Measurements from ENCODE around the gene LRRD1.

LRRD1 gene

DNA sequence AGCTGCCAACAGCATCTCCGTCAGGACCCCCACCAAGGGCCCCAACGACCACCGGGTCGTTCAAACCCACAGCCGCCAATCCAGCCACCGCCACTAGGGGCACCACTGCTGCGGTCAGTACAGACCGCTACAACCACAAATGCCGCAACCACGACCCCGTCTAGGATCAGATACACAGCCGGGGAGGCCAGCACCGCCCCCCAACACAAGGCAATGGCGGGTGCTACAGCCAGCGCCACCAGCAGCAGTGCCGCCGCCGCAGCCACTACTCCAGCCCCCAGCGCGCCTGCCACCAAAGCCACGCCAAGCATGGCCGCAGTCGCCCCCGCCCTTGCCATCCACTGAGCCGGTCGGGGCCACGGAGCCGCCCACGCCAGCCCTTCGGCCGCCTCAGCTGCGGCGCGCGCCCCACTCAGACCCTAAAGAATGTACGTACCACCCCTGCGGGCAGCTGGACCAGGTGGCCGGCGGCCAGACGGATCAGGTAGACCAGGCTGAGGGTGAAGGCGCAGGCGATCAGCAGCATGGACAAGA lies 45.1 kb downstream of the LRRD1 start (continued):
- TF ChIP-seq ZNF600 (tag by site-specific recombination; IDR thresholded peaks at IDR 0.05) (peak; percentile 22; the same call in 1 of the 2 replicates), ZNF585B (tag by site-specific recombination; IDR thresholded peaks at IDR 0.05) (no peak), ZNF660 (tag by site-specific recombination; IDR thresholded peaks at IDR 0.05) (no peak), YY2 (tag by site-specific recombination; IDR thresholded peaks at IDR 0.05) (peak; percentile 82), OVOL3 (tag by site-specific recombination; IDR thresholded peaks at IDR 0.05) (0 out of 2 replicates have a peak, but pooled peaks have one; percentile 44), GLIS1 (tag by site-specific recombination; IDR thresholded peaks at IDR 0.05) (peak; percentile 89), ZEB2 (tag by site-specific recombination; IDR thresholded peaks at IDR 0.05) (peak; percentile 64), SP2 (tag by site-specific recombination; IDR thresholded peaks at IDR 0.05) (peak; percentile 10), ZBTB7A (tag by site-specific recombination; IDR thresholded peaks at IDR 0.05; ENCODE audit: low read depth) (peak; percentile 88), ZNF223 (tag by site-specific recombination; IDR thresholded peaks at IDR 0.05) (no peak), ZNF571 (tag by site-specific recombination; IDR thresholded peaks at IDR 0.05) (no peak), KLF16 (tag by site-specific recombination; IDR thresholded peaks at IDR 0.05) (peak; percentile 30; the same call in 1 of the 2 replicates), BCL11A (tag by site-specific recombination; IDR thresholded peaks at IDR 0.05; ENCODE audit: low read depth) (0 out of 2 replicates have a peak, but pooled peaks have one; percentile 29), KLF8 (tag by site-specific recombination; IDR thresholded peaks at IDR 0.05) (peak; percentile 69; the same call in 1 of the 2 replicates), ZNF791 (tag by site-specific recombination; IDR thresholded peaks at IDR 0.05) (no peak), ZNF184 (tag by site-specific recombination; IDR thresholded peaks at IDR 0.05) (no peak), TRIM28 (IDR thresholded peaks at IDR 0.05; ENCODE audit: borderline replicate concordance, low read length) (0 out of 2 replicates have a peak, but pooled peaks have one; percentile 67), ZNF843 (tag by site-specific recombination; IDR thresholded peaks at IDR 0.05) (peak; percentile 34; the same call in 1 of the 2 replicates)
- TF ChIP-seq, protein P1, sequence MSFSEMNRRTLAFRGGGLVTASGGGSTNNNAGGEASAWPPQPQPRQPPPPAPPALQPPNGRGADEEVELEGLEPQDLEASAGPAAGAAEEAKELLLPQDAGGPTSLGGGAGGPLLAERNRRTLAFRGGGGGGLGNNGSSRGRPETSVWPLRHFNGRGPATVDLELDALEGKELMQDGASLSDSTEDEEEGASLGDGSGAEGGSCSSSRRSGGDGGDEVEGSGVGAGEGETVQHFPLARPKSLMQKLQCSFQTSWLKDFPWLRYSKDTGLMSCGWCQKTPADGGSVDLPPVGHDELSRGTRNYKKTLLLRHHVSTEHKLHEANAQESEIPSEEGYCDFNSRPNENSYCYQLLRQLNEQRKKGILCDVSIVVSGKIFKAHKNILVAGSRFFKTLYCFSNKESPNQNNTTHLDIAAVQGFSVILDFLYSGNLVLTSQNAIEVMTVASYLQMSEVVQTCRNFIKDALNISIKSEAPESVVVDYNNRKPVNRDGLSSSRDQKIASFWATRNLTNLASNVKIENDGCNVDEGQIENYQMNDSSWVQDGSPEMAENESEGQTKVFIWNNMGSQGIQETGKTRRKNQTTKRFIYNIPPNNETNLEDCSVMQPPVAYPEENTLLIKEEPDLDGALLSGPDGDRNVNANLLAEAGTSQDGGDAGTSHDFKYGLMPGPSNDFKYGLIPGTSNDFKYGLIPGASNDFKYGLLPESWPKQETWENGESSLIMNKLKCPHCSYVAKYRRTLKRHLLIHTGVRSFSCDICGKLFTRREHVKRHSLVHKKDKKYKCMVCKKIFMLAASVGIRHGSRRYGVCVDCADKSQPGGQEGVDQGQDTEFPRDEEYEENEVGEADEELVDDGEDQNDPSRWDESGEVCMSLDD (tag by site-specific recombination; IDR thresholded peaks at IDR 0.05) = peak; percentile 4; the same call in 1 of the 2 replicates
- TF ChIP-seq, protein P2, sequence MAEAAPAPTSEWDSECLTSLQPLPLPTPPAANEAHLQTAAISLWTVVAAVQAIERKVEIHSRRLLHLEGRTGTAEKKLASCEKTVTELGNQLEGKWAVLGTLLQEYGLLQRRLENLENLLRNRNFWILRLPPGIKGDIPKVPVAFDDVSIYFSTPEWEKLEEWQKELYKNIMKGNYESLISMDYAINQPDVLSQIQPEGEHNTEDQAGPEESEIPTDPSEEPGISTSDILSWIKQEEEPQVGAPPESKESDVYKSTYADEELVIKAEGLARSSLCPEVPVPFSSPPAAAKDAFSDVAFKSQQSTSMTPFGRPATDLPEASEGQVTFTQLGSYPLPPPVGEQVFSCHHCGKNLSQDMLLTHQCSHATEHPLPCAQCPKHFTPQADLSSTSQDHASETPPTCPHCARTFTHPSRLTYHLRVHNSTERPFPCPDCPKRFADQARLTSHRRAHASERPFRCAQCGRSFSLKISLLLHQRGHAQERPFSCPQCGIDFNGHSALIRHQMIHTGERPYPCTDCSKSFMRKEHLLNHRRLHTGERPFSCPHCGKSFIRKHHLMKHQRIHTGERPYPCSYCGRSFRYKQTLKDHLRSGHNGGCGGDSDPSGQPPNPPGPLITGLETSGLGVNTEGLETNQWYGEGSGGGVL (tag by site-specific recombination; IDR thresholded peaks at IDR 0.05) = peak; percentile 46; the same call in 1 of the 2 replicates
- TF ChIP-seq, protein P3, sequence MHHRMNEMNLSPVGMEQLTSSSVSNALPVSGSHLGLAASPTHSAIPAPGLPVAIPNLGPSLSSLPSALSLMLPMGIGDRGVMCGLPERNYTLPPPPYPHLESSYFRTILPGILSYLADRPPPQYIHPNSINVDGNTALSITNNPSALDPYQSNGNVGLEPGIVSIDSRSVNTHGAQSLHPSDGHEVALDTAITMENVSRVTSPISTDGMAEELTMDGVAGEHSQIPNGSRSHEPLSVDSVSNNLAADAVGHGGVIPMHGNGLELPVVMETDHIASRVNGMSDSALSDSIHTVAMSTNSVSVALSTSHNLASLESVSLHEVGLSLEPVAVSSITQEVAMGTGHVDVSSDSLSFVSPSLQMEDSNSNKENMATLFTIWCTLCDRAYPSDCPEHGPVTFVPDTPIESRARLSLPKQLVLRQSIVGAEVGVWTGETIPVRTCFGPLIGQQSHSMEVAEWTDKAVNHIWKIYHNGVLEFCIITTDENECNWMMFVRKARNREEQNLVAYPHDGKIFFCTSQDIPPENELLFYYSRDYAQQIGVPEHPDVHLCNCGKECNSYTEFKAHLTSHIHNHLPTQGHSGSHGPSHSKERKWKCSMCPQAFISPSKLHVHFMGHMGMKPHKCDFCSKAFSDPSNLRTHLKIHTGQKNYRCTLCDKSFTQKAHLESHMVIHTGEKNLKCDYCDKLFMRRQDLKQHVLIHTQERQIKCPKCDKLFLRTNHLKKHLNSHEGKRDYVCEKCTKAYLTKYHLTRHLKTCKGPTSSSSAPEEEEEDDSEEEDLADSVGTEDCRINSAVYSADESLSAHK (tag by site-specific recombination; IDR thresholded peaks at IDR 0.05) = 0 out of 2 replicates have a peak, but pooled peaks have one; percentile 10
- TF ChIP-seq, protein P4, sequence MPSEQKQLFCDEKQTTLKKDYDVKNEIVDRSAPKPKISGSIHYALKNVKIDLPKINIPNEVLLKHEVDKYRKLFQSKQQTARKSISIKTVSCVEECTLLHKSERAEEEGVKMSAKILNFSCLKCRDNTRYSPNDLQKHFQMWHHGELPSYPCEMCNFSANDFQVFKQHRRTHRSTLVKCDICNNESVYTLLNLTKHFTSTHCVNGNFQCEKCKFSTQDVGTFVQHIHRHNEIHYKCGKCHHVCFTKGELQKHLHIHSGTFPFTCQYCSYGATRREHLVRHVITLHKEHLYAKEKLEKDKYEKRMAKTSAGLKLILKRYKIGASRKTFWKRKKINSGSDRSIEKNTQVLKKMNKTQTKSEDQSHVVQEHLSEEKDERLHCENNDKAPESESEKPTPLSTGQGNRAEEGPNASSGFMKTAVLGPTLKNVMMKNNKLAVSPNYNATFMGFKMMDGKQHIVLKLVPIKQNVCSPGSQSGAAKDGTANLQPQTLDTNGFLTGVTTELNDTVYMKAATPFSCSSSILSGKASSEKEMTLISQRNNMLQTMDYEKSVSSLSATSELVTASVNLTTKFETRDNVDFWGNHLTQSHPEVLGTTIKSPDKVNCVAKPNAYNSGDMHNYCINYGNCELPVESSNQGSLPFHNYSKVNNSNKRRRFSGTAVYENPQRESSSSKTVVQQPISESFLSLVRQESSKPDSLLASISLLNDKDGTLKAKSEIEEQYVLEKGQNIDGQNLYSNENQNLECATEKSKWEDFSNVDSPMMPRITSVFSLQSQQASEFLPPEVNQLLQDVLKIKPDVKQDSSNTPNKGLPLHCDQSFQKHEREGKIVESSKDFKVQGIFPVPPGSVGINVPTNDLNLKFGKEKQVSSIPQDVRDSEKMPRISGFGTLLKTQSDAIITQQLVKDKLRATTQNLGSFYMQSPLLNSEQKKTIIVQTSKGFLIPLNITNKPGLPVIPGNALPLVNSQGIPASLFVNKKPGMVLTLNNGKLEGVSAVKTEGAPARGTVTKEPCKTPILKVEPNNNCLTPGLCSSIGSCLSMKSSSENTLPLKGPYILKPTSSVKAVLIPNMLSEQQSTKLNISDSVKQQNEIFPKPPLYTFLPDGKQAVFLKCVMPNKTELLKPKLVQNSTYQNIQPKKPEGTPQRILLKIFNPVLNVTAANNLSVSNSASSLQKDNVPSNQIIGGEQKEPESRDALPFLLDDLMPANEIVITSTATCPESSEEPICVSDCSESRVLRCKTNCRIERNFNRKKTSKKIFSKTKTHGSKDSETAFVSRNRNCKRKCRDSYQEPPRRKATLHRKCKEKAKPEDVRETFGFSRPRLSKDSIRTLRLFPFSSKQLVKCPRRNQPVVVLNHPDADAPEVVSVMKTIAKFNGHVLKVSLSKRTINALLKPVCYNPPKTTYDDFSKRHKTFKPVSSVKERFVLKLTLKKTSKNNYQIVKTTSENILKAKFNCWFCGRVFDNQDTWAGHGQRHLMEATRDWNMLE (tag by site-specific recombination; conservative IDR thresholded peaks at IDR 0.05; ENCODE audit: low read depth) = no peak
- TF ChIP-seq, protein P5, sequence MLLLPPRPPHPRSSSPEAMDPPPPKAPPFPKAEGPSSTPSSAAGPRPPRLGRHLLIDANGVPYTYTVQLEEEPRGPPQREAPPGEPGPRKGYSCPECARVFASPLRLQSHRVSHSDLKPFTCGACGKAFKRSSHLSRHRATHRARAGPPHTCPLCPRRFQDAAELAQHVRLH (tag by site-specific recombination; IDR thresholded peaks at IDR 0.05) = 0 out of 2 replicates have a peak, but pooled peaks have one; percentile 42
- TF ChIP-seq, protein P6, sequence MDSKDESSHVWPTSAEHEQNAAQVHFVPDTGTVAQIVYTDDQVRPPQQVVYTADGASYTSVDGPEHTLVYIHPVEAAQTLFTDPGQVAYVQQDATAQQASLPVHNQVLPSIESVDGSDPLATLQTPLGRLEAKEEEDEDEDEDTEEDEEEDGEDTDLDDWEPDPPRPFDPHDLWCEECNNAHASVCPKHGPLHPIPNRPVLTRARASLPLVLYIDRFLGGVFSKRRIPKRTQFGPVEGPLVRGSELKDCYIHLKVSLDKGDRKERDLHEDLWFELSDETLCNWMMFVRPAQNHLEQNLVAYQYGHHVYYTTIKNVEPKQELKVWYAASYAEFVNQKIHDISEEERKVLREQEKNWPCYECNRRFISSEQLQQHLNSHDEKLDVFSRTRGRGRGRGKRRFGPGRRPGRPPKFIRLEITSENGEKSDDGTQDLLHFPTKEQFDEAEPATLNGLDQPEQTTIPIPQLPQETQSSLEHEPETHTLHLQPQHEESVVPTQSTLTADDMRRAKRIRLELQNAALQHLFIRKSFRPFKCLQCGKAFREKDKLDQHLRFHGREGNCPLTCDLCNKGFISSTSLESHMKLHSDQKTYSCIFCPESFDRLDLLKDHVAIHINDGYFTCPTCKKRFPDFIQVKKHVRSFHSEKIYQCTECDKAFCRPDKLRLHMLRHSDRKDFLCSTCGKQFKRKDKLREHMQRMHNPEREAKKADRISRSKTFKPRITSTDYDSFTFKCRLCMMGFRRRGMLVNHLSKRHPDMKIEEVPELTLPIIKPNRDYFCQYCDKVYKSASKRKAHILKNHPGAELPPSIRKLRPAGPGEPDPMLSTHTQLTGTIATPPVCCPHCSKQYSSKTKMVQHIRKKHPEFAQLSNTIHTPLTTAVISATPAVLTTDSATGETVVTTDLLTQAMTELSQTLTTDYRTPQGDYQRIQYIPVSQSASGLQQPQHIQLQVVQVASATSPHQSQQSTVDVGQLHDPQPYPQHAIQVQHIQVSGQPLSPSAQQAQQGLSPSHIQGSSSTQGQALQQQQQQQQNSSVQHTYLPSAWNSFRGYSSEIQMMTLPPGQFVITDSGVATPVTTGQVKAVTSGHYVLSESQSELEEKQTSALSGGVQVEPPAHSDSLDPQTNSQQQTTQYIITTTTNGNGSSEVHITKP (tag by site-specific recombination; IDR thresholded peaks at IDR 0.05) = peak; percentile 61
